Measurements from ENCODE around the gene PPP1R2C. TPM values are rescaled to one million over a fixed set of nuclear protein-coding genes. Genes with fewer than 3 reads are reported as not detected.

The PPP1R2C gene
- total and polyA plus RNA-seq, 4 experiments from 2014 or later = 0.90 to 1.8 TPM; not detected in 2

DNA sequence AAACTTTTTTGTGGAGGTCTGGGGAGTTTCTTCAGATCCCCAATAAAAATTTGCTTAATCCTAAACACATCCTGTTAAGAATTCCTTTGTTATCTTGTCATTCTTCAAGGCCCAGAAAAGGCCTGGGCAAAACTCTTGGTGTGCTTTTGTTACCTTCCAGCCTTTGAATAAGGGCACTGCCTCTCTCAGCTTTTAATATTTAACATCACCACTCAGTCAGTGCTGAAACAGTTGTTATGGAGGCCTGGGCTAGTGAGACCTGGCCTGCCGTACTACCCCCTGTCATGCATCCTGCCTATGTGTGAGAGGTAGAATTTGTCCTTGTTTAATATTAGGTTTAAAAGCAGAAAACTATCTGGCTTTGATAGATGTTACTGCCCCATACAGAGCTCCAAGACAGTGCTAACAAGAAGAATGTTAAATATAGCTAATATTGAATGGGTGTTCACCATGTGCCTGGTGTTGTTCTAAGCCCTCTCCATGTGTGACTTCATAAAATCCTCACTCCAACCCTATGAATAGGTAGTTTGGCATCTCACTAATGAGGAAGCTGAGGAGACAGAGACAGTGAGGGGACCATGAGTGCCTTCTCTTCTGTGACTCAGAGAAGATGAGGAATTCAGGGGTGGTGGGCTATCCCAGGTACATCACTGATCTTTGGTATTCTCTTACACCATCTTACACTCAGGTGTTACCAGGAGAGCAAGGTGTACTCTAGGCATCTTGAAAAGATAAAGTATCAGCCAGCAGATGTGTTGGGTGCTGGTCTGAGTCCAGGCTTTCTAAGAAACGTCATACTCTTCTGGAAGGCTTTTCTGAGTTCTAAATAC is 6.2 kb downstream of the PPP1R2C start:
- Mint-ChIP-seq H3K27me3 (peaks cover 0 to 2% of the 10 kb centered on the region in 2 donors), H3K4me1 (peaks cover 0 to 7% (median 5%) of the 10 kb centered on the region in 4 donors), H3K36me3 (peaks cover 0 to 1% of the 10 kb centered on the region in 2 donors), H3K4me3 (no peak overlapping the region), H3K9me3 (peaks cover 0 to 2% (median 0%) of the 10 kb centered on the region in 8 donors), H3K27ac (peak overlapping the region in 1 of 7 donors; percentile 24)
- ChIA-PET CTCF (ENCODE audit: partially characterized antibody) (no interaction called here), POLR2A (ENCODE audit: partially characterized antibody) (no interaction called here)
- Histone ChIP-seq H3K36me3 (ENCODE audit: insufficient read depth, low read length) (no peaks in the 10 kb centered on the region), H3K4me1 (ENCODE audit: insufficient read depth, low read length) (no peaks in the 10 kb centered on the region), H3K27ac (ENCODE audit: low read depth, low read length) (no peak overlapping the region), H3K4me3 (ENCODE audit: low read length in 2 of 2) (no peak overlapping the region), H3K27me3 (ENCODE audit: insufficient read depth, low read length) (no peaks in the 10 kb centered on the region), H3K9me3 (ENCODE audit: control insufficient read depth in 1 of 2, low read length in 2 of 2) (no peaks in the 10 kb centered on the region)
- no peak for DNase-seq
- intact Hi-C loops (cut with micrococcal nuclease) = no loop called here

DNA sequence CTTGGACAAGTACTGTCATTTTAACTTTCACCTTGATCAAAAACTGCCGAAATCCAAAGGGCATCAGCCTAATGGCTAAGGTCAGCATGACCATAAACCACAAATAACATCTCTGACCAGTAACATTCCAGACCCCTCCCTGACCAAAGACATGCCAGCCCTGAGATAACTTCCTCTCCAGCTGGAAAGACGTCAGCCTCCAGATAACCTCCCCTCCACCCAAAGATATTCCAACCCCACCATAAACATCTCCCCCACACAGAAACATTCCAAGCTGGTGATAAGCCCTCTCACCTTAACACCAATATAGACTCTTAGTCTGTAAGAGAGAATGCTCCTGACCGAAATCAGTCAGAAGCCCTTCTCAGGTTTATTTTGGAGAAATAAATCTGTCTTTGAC is 7.4 kb downstream of the PPP1R2C start:
- Mint-ChIP-seq H3K4me3 (no peak overlapping the region), H3K9me3 (peaks cover 0 to 3% (median 0%) of the 10 kb centered on the region in 8 donors), H3K36me3 (peaks cover 0 to 6% of the 10 kb centered on the region in 2 donors), H3K4me1 (no peaks in the 10 kb centered on the region), H3K27ac (no peak overlapping the region), H3K27me3 (peaks cover 0 to 2% of the 10 kb centered on the region in 2 donors)
- H3K27ac ChIP-seq (ENCODE audit: low read depth, low read length) = no peak overlapping the region
- no peaks in the 10 kb centered on the region for H3K27me3 ChIP-seq (ENCODE audit: insufficient read depth, low read length)
- no peaks in the 10 kb centered on the region for H3K9me3 ChIP-seq (ENCODE audit: control insufficient read depth in 1 of 2, low read length in 2 of 2)
- no peaks in the 10 kb centered on the region for H3K36me3 ChIP-seq (ENCODE audit: insufficient read depth, low read length)
- intact Hi-C loops (cut with micrococcal nuclease) = no loop called here
- POLR2A ChIA-PET (ENCODE audit: partially characterized antibody) = no interaction called here
- H3K4me1 ChIP-seq (ENCODE audit: insufficient read depth, low read length) = no peaks in the 10 kb centered on the region
- no peak overlapping the region for H3K4me3 ChIP-seq (ENCODE audit: low read length in 2 of 2)
- CTCF ChIA-PET (ENCODE audit: partially characterized antibody) = no interaction called here
- no peak for DNase-seq

DNA sequence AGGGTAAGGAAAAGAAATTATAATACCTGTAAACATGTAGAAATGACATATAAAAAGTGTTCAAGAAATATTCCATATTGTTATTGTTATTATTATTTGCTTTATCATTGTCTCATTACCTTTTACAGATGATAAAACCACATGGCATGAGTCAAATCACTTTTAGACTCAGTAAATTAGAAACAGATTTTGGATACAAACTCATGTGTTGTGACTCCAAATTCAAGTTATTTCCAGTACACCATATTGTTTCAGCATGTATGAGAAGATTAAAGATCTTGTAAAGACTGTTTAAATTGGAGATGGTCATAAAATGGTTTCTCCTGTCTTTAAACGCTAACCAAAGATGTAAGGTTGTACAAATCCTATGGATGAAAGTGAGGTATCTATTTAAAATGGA is 18.1 kb downstream of the PPP1R2C start:
- Mint-ChIP-seq H3K9me3 (peaks cover 0 to 5% (median 2%) of the 10 kb centered on the region in 8 donors), H3K27me3 (no peaks in the 10 kb centered on the region), H3K4me1 (no peaks in the 10 kb centered on the region), H3K4me3 (no peak overlapping the region), H3K36me3 (no peaks in the 10 kb centered on the region), H3K27ac (no peak overlapping the region)
- H3K36me3 ChIP-seq (ENCODE audit: insufficient read depth, low read length) = no peaks in the 10 kb centered on the region
- H3K4me1 ChIP-seq (ENCODE audit: insufficient read depth, low read length) = no peaks in the 10 kb centered on the region
- H3K27me3 ChIP-seq (ENCODE audit: insufficient read depth, low read length) = no peaks in the 10 kb centered on the region
- DNase-seq = no peak
- CTCF ChIA-PET (ENCODE audit: partially characterized antibody) = no interaction called here
- POLR2A ChIA-PET (ENCODE audit: partially characterized antibody) = no interaction called here
- intact Hi-C loops (cut with micrococcal nuclease) = no loop called here
- no peaks in the 10 kb centered on the region for H3K9me3 ChIP-seq (ENCODE audit: control insufficient read depth in 1 of 2, low read length in 2 of 2)
- no peak overlapping the region for H3K4me3 ChIP-seq (ENCODE audit: low read length in 2 of 2)
- no peak overlapping the region for H3K27ac ChIP-seq (ENCODE audit: low read depth, low read length)

DNA sequence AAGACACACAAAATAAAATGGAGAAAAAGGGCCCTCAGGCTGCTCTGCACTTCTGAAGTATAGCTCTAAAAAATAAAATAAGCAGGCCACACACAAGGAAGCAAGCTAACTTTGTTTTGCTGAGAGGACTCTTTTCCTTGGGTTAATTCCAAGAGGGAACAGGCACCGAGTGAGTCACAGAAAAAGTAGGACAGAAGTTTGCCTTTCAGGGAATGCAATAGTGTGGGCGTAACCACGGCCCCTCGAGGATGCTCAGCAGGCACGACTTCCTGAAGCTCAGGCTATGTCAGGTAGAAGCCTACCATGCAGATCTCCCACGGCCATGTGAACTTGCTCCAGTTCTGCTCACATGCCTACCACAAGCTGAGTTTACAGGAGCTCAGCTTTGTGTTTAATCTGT is 22.1 kb downstream of the PPP1R2C start:
- H3K27me3 ChIP-seq (ENCODE audit: insufficient read depth, low read length) = no peaks in the 10 kb centered on the region

GRCh38 chrX:42754603-42755002 is 23.4 kb downstream of the PPP1R2C start:
- Mint-ChIP-seq H3K4me3 (no peak overlapping the region), H3K27me3 (no peaks in the 10 kb centered on the region), H3K36me3 (no peaks in the 10 kb centered on the region), H3K27ac (no peak overlapping the region), H3K4me1 (no peaks in the 10 kb centered on the region), H3K9me3 (peaks cover 0 to 2% (median 0%) of the 10 kb centered on the region in 8 donors)
- no peaks in the 10 kb centered on the region for H3K4me1 ChIP-seq (ENCODE audit: insufficient read depth, low read length)
- intact Hi-C loops (cut with micrococcal nuclease) = no loop called here
- DNase-seq = no peak
- H3K4me3 ChIP-seq (ENCODE audit: low read length in 2 of 2) = no peak overlapping the region
- H3K9me3 ChIP-seq (ENCODE audit: control insufficient read depth in 1 of 2, low read length in 2 of 2) = no peaks in the 10 kb centered on the region
- no peaks in the 10 kb centered on the region for H3K27me3 ChIP-seq (ENCODE audit: insufficient read depth, low read length)
- no peak overlapping the region for H3K27ac ChIP-seq (ENCODE audit: low read depth, low read length)
- ChIA-PET CTCF (ENCODE audit: partially characterized antibody) (no interaction called here), POLR2A (ENCODE audit: partially characterized antibody) (no interaction called here)
- no peaks in the 10 kb centered on the region for H3K36me3 ChIP-seq (ENCODE audit: insufficient read depth, low read length)

More for the DNA sequence above, 22.1 kb downstream of the PPP1R2C start:
- Histone ChIP-seq H3K36me3 (ENCODE audit: insufficient read depth, low read length) (no peaks in the 10 kb centered on the region), H3K4me3 (ENCODE audit: low read length in 2 of 2) (no peak overlapping the region), H3K4me1 (ENCODE audit: insufficient read depth, low read length) (no peaks in the 10 kb centered on the region), H3K27ac (ENCODE audit: low read depth, low read length) (no peak overlapping the region), H3K9me3 (ENCODE audit: control insufficient read depth in 1 of 2, low read length in 2 of 2) (no peaks in the 10 kb centered on the region)
- H3K36me3 Mint-ChIP-seq = no peaks in the 10 kb centered on the region
- POLR2A ChIA-PET (ENCODE audit: partially characterized antibody) = no interaction called here
- intact Hi-C loops (cut with micrococcal nuclease) = no loop called here
- no peaks in the 10 kb centered on the region for H3K4me1 Mint-ChIP-seq
- H3K27me3 Mint-ChIP-seq = no peaks in the 10 kb centered on the region
- H3K4me3 Mint-ChIP-seq = no peak overlapping the region
- CTCF ChIA-PET (ENCODE audit: partially characterized antibody) = no interaction called here
- H3K9me3 Mint-ChIP-seq = no peaks in the 10 kb centered on the region
- peak overlapping the region in 1 of 7 donors; percentile 29 for H3K27ac Mint-ChIP-seq
- no peak for DNase-seq

- CTCF ChIA-PET (ENCODE audit: partially characterized antibody) = no interaction called here
Observed at GRCh38 chrX:42754115-42754514, 23.8 kb downstream of the PPP1R2C start.

DNA sequence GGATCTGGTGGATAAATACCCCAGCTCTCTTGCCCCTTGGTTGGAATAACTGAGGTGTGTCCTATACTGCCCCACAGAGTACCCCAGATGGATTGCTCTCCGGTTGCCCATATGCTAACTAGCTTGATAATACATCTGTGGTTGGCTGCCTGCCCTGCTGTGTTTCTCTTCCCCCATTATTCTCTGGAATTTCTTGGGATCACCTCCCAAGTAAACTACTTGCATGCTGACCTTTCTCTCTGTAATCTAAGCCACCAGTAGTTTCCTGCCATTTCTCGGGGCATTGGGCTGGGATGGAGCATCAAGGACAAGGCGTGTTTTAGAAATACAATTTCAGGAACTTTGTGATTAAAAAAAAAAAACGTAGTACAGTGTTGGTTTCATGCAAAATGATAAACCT is 25.2 kb downstream of the PPP1R2C start:
- Mint-ChIP-seq H3K36me3 (no peaks in the 10 kb centered on the region), H3K4me3 (no peak overlapping the region), H3K27me3 (no peaks in the 10 kb centered on the region), H3K9me3 (peaks cover 0 to 2% (median 0%) of the 10 kb centered on the region in 8 donors), H3K4me1 (no peaks in the 10 kb centered on the region), H3K27ac (peak overlapping the region in 1 of 7 donors; percentile 38)
- ChIA-PET CTCF (ENCODE audit: partially characterized antibody) (no interaction called here), POLR2A (ENCODE audit: partially characterized antibody) (no interaction called here)
- Histone ChIP-seq H3K9me3 (ENCODE audit: control insufficient read depth in 1 of 2, low read length in 2 of 2) (no peaks in the 10 kb centered on the region), H3K27ac (ENCODE audit: low read depth, low read length) (no peak overlapping the region), H3K4me3 (ENCODE audit: low read length in 2 of 2) (no peak overlapping the region), H3K4me1 (ENCODE audit: insufficient read depth, low read length) (no peaks in the 10 kb centered on the region), H3K27me3 (ENCODE audit: insufficient read depth, low read length) (no peaks in the 10 kb centered on the region), H3K36me3 (ENCODE audit: insufficient read depth, low read length) (no peaks in the 10 kb centered on the region)
- no peak for DNase-seq
- intact Hi-C loops (cut with micrococcal nuclease) = no loop called here

More at GRCh38 chrX:42754115-42754514, 23.8 kb downstream of the PPP1R2C start:
- Mint-ChIP-seq H3K27ac (no peak overlapping the region), H3K36me3 (no peaks in the 10 kb centered on the region), H3K4me3 (no peak overlapping the region), H3K9me3 (peaks cover 0 to 2% (median 0%) of the 10 kb centered on the region in 8 donors), H3K27me3 (no peaks in the 10 kb centered on the region), H3K4me1 (no peaks in the 10 kb centered on the region)
- intact Hi-C loops (cut with micrococcal nuclease) = no loop called here
- H3K27ac ChIP-seq (ENCODE audit: low read depth, low read length) = no peak overlapping the region
- DNase-seq = no peak
- H3K9me3 ChIP-seq (ENCODE audit: control insufficient read depth in 1 of 2, low read length in 2 of 2) = no peaks in the 10 kb centered on the region
- no peaks in the 10 kb centered on the region for H3K36me3 ChIP-seq (ENCODE audit: insufficient read depth, low read length)
- no peaks in the 10 kb centered on the region for H3K27me3 ChIP-seq (ENCODE audit: insufficient read depth, low read length)
- no peaks in the 10 kb centered on the region for H3K4me1 ChIP-seq (ENCODE audit: insufficient read depth, low read length)
- H3K4me3 ChIP-seq (ENCODE audit: low read length in 2 of 2) = no peak overlapping the region
- POLR2A ChIA-PET (ENCODE audit: partially characterized antibody) = no interaction called here

All from CD4-positive, alpha-beta memory T cell (primary cell).